Prostate gland (tissue), 2 donors: ENCODE data around the gene PEX14. TPM values are rescaled to one million over a fixed set of nuclear protein-coding genes. Genes with fewer than 3 reads are reported as not detected.

Source experiments
- DNase-seq: peaks from one replicate; pipeline ENCODE4 v3.0.0-alpha.2; 2019; ENCODE audit warnings: low spot score
- H3K27ac ChIP-seq, 2 donors: fragments of 200-600 bp; sonication (generic); 2 replicates each; pipeline ENCODE4 v1.5.1; 2017 to 2019
- H3K27me3 ChIP-seq: fragments of 200-600 bp; sonication (generic); replicated peaks from 2 replicates; pipeline ENCODE4 v1.5.1; 2019; ENCODE audit not compliant: insufficient read depth
- H3K36me3 ChIP-seq, 2 donors: fragments of 200-600 bp; sonication (generic); 1 replicate in 1 of 2; 2 replicates in 1 of 2; pipeline versions ENCODE4 v1.5.1 to v1.8.1; 2017 to 2019
- H3K4me1 ChIP-seq: fragments of 200-600 bp; sonication (generic); replicated peaks from 2 replicates; pipeline ENCODE4 v1.5.1; 2019
- H3K4me3 ChIP-seq, 2 donors: fragments of 200-600 bp; sonication (generic); 2 replicates each; pipeline ENCODE4 v1.5.1; 2017 to 2019
- H3K9me3 ChIP-seq: fragments of 200-600 bp; sonication (generic); 2 replicates; pipeline ENCODE4 v1.5.1; 2017
- POLR2A ChIP-seq: fragments of 450-650 bp; IDR thresholded peaks from one replicate; pipeline ENCODE4 v1.6.1; 2016; ENCODE audit warnings: antibody characterized with exemption, mild to moderate bottlenecking
- POLR2AphosphoS5 ChIP-seq: sonication (generic); formaldehyde crosslinking; IDR thresholded peaks from one replicate; pipeline ENCODE4 v1.6.1; 2017; ENCODE audit warnings: antibody characterized with exemption
- WGBS: methylation state at CpG from one replicate; pipeline ENCODE4 v1.1.5; 2018; 5-methylcytosine and 5-hydroxymethylcytosine counted together
- intact Hi-C: fragments of 100-400 bp; cut with DNase I; formaldehyde crosslinking; loops from one replicate; pipeline ENCODE4 v1.14.2; 2022
- total RNA-seq, 2 donors: library from RNA; depleted of rRNA; stranded (reverse); fragments of >200 nt; gene quantifications; one replicate each; pipeline ENCODE4 v1.1.0, GENCODE V29; 2016
- TF ChIP-seq, protein P1 (sequence below), 4 experiments: fragments of 200-600 bp in 2 of 4; fragments of 450-650 bp in 2 of 4; sonication (generic) in 2 of 4; IDR thresholded peaks; 1 replicate in 3 of 4; 2 replicates in 1 of 4; pipeline ENCODE4 v1.5.1; 2016 to 2019; ENCODE audit warnings: antibody characterized with exemption in 4 of 4, mild to moderate bottlenecking in 2 of 4, moderate library complexity in 2 of 4

PEX14 gene
- total RNA-seq, 2 donors from 2014 or later = 26.1 to 34.7 TPM

DNA sequence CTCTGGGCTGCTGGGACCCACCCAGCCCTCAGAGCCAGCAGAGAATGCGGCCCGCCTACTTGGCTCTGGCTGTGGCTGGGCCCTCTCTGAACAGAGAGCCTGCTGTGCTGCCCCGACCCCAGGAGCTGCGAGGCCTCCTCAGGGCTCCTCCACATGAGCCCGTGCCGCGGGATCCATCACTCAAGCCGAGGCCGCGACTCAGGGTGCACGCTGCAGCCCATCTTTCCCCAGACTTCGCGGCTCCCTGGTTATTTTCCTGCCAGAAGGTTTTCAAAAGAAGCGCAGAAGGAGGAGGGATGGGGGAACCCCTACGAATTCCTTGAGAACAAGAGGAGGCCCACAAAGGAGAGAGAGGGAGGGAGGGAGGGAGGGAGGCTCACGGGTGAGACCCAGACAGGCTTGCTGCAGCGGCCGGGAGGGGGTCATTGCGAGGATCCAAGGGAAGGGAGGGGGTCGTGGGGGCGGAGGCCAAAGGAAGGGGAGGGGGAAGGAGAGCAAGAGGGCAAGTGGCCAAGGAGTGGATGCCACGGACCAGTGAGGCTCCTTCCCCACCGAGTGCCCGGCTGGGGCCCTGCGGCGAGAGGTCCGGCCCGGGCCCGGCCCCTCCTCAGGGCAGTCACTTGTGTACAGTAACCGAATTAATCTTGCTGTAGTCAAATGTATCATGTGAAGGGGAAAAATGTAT, 174.9 kb downstream of the PEX14 start:
- peak overlapping the region; percentile 46 to 89 for H3K27ac ChIP-seq
- H3K4me1 ChIP-seq = peaks cover 16% of the 10 kb centered on the region
- no peak for DNase-seq
- H3K36me3 ChIP-seq = peaks cover 25 to 27% of the 10 kb centered on the region in 2 donors
- no peaks in the 10 kb centered on the region for H3K9me3 ChIP-seq
- no peaks in the 10 kb centered on the region for H3K27me3 ChIP-seq
- TF ChIP-seq POLR2AphosphoS5 = no peak
- TF ChIP-seq, protein P1, sequence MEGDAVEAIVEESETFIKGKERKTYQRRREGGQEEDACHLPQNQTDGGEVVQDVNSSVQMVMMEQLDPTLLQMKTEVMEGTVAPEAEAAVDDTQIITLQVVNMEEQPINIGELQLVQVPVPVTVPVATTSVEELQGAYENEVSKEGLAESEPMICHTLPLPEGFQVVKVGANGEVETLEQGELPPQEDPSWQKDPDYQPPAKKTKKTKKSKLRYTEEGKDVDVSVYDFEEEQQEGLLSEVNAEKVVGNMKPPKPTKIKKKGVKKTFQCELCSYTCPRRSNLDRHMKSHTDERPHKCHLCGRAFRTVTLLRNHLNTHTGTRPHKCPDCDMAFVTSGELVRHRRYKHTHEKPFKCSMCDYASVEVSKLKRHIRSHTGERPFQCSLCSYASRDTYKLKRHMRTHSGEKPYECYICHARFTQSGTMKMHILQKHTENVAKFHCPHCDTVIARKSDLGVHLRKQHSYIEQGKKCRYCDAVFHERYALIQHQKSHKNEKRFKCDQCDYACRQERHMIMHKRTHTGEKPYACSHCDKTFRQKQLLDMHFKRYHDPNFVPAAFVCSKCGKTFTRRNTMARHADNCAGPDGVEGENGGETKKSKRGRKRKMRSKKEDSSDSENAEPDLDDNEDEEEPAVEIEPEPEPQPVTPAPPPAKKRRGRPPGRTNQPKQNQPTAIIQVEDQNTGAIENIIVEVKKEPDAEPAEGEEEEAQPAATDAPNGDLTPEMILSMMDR (IDR thresholded peaks at IDR 0.05) = no peak
- TF ChIP-seq POLR2A = no peak
- WGBS = 65% methylated on average over 30 of the region's 30 CpGs
- H3K4me3 ChIP-seq = no peak overlapping the region
- intact Hi-C loops = no loop called here

DNA sequence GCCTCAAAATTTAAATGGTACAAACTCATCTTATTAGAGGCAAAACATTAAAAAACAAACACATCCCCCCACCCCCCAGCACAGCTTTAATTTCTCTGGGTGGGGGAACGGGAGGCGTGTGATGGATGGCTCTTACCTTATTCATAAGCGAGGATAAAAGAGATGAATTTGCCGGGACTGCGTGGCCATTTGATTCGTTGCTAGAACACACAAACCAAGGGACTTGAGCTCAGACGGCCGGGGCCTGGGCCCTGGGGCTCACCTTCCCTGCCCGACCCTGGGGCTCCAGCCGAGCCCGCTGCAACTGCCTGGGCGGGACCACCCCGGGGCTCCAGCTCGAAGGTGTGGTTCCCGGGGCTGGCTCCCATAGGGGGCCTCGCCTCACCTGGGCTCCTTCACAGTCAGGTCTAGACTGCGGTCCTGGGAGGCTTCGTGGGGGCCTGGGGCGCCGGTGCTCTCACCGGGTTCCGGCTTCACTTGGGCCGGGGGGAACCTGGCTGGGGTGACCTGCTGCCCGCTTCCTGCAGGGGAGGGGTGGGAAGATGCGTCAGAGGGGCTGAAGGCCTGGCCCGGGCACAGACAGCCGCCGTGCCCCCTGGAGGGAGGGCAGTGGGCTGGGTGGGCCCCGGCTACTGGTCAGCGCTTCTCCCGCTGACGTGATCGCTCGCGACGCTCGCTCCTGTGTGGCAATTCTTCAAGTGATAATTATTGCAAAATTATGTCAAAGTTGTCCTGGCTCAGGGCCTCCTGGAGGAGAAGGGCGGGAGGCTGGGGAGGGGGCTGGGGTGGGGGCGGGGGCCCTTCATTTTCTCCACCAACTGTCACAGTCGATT, 176.0 kb downstream of the PEX14 start:
- DNase-seq = no peak
- Histone ChIP-seq H3K27me3 (no peaks in the 10 kb centered on the region), H3K4me1 (peaks cover 16% of the 10 kb centered on the region), H3K36me3 (peaks cover 19 to 24% of the 10 kb centered on the region in 2 donors), H3K27ac (peak overlapping the region; percentile 46 to 89), H3K4me3 (no peak overlapping the region), H3K9me3 (no peaks in the 10 kb centered on the region)
- 88% methylated on average over 39 of the region's 40 CpGs for WGBS
- intact Hi-C loops = no loop called here
- TF ChIP-seq, protein P1 (IDR thresholded peaks at IDR 0.05) = no peak
- TF ChIP-seq POLR2AphosphoS5 (no peak), POLR2A (no peak)

DNA sequence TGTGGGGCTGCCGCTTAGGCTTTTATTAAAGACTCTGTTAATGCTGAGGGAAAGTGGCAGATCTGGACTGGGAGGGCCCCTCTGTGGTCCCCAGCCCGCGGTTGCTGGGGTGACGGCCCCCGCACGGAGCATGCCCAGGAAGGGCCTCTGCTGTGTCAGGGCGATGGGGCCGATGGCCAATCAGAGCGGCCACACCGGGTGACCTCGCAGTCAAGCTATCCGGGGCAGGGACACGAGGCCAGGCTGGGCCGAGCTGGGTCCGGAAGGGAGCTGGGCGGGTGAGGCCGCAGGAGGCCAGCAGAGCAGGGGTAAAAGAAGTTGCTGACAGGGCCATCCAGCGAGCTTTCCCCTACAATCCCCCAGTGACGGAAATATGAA, 176.6 kb downstream of the PEX14 start:
- intact Hi-C loops = no loop called here
- no peak for DNase-seq
- no peaks in the 10 kb centered on the region for H3K9me3 ChIP-seq
- peaks cover 17 to 24% of the 10 kb centered on the region in 2 donors for H3K36me3 ChIP-seq
- WGBS = 87% methylated on average over 19 of the region's 19 CpGs
- no peaks in the 10 kb centered on the region for H3K27me3 ChIP-seq
- TF ChIP-seq POLR2AphosphoS5 = no peak
- TF ChIP-seq, protein P1 (IDR thresholded peaks at IDR 0.05) = no peak
- H3K4me1 ChIP-seq = peaks cover 16% of the 10 kb centered on the region
- no peak overlapping the region for H3K4me3 ChIP-seq
- peak overlapping the region; percentile 73 to 89 for H3K27ac ChIP-seq

DNA sequence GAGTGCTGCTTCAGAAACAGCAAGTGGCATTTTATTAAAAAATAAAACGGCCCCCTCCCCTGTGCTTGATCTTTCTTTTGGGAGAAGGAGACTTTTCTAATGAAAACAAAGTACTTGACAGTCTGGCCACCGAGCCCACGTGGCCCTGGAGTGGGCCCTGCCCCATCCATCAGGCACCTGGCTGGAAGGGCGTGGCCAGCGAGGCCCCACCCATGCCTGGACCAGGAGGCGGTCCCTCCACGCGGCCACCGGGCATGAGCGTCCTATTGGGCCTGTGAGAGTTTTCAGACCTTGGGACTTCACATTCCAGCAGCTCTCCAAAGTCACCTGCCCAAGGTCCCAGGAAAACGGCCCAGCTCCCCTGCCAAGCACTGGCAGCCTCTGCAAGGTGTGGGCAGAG, 177.0 kb downstream of the PEX14 start:
- H3K36me3 ChIP-seq = peaks cover 17 to 24% of the 10 kb centered on the region in 2 donors
- H3K4me3 ChIP-seq = no peak overlapping the region
- H3K4me1 ChIP-seq = peaks cover 13% of the 10 kb centered on the region
- 60% methylated on average over 11 of the region's 11 CpGs for WGBS
- H3K27me3 ChIP-seq = no peaks in the 10 kb centered on the region
- no peak for DNase-seq
- peak overlapping the region; percentile 73 to 89 for H3K27ac ChIP-seq
- no peak for TF ChIP-seq POLR2AphosphoS5
- TF ChIP-seq, protein P1 (IDR thresholded peaks at IDR 0.05) = no peak
- TF ChIP-seq POLR2A = no peak
- intact Hi-C loops = no loop called here
- no peaks in the 10 kb centered on the region for H3K9me3 ChIP-seq
